HAP-1 (cell line): ENCODE data around the gene PCNT.

Source experiments
- DNase-seq, 2 experiments: peaks; one replicate each; pipeline ENCODE4 v3.0.0-alpha.2; 2016 to 2020; ENCODE audit warnings: low spot score in 2 of 2
- H3K27me3 ChIP-seq: fragments of 250-450 bp; sonication (Bioruptor Pico); 2 replicates; pipeline ENCODE4 v1.5.1; 2020; ENCODE audit warnings: low read depth, mild to moderate bottlenecking, moderate library complexity
- H3K36me3 ChIP-seq: fragments of 250-450 bp; sonication (Bioruptor Pico); replicated peaks from 2 replicates; pipeline ENCODE4 v1.5.1; 2020; ENCODE audit warnings: mild to moderate bottlenecking
- H3K4me1 ChIP-seq: fragments of 250-450 bp; sonication (Bioruptor Pico); 2 replicates; pipeline ENCODE4 v1.5.1; 2020; ENCODE audit warnings: mild to moderate bottlenecking
- H3K4me3 ChIP-seq: fragments of 250-450 bp; sonication (Bioruptor Pico); 2 replicates; pipeline ENCODE4 v1.5.1; 2020; ENCODE audit warnings: mild to moderate bottlenecking, moderate library complexity
- H3K9me3 ChIP-seq: fragments of 250-450 bp; sonication (Bioruptor Pico); 2 replicates; pipeline ENCODE4 v1.5.1; 2020; ENCODE audit warnings: mild to moderate bottlenecking, moderate library complexity
- in situ Hi-C: fragments of 300-500 bp; cut with MboI; formaldehyde crosslinking; loops from 3 replicates; pipeline ENCODE4 v1.14.3; 2020; ENCODE audit warnings: low sequenced_read_pairs, inconsistent platforms, mixed read lengths

PCNT gene

DNA sequence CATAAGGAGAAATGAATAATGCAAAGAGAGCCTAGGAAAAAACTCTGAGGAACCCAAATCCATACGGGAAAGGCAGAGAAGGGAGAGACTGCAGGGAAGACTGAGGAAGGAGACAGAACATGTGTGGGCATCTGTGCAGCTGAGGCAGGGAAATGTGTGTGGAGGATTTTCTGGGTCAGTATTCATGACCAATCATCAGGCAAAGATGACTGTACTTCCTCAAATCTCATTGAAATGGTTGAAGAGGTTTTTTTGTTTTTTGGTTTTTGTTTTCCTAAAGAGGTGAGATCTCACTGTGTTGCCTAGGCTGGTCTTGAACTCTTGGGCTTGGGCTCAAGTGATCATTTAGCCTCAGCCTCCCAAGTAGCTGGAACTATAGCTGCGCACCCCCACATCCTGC, 150.4 kb downstream of the PCNT start:
- no peak for DNase-seq
- in situ Hi-C loops = no loop called here
- Histone ChIP-seq H3K4me3 (no peak overlapping the region), H3K36me3 (no peaks in the 10 kb centered on the region; the same call in 1 of the 2 replicates), H3K9me3 (no peaks in the 10 kb centered on the region), H3K27me3 (no peaks in the 10 kb centered on the region), H3K4me1 (no peaks in the 10 kb centered on the region)

DNA sequence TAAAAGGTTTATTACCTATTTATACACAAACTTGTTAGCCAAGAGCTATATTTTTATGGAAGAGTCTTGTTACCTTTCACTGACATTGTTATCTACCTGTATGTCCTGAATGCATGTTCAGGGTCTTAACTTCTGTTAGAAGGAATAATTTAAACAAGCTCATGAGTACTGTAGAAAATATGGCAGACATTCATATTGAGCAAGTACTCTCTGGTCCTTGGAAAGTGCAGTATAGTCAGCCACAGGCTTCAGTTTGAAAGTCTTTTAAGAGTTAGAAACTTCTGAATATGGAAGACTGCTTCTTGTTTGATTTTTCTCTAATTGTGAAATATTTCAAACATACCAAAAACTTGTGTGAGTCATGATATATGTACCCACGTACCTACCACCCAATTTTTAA, 151.3 kb downstream of the PCNT start:
- no peak for DNase-seq
- H3K4me3 ChIP-seq = no peak overlapping the region
- H3K4me1 ChIP-seq = no peaks in the 10 kb centered on the region
- in situ Hi-C loops = no loop called here
- H3K9me3 ChIP-seq = no peaks in the 10 kb centered on the region
- no peaks in the 10 kb centered on the region; the same call in 1 of the 2 replicates for H3K36me3 ChIP-seq
- no peaks in the 10 kb centered on the region for H3K27me3 ChIP-seq

DNA sequence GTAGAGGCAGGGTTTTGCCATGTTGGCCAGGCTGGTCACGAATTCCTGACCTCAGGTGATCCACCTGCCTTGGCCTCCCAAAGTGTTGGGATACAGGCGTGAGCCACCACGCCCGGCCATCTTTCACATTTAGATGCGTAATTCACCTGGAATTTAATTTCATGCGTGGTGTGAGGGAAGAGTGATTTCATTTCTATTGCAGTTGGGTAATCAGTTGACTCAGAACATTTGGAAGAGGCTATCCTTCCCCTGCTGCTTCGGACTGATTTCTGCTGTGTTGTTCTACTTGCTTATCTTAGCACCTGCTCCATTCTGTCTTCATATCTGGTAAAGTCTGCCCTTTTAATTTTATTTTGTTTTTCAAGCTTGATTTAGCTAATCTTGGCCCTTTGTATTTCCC, 153.8 kb downstream of the PCNT start:
- Histone ChIP-seq H3K4me1 (no peaks in the 10 kb centered on the region), H3K9me3 (no peaks in the 10 kb centered on the region), H3K36me3 (no peaks in the 10 kb centered on the region; the same call in 1 of the 2 replicates), H3K27me3 (no peaks in the 10 kb centered on the region), H3K4me3 (no peak overlapping the region)
- in situ Hi-C loops = no loop called here
- no peak for DNase-seq

DNA sequence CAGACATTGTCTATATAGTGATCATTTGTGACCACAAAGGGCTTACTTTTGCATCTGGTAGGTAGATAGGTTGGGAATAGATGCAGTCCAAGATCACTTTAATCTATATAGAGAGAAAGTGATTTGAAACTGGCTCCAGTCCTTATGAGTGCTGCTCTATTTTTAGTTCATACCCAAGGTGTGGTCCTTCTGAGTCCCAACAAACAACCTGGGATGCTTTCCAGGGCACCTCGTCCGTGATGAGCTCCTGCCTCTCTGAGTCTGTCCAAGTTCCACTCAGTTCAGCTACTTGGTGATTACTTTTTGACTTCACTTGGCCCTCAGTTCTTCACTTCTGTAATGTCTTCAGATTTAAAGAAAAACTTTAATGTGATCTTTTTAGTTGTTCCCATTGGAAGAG, 155.0 kb downstream of the PCNT start:
- H3K36me3 ChIP-seq = no peaks in the 10 kb centered on the region; the same call in 1 of the 2 replicates
- no peaks in the 10 kb centered on the region for H3K4me1 ChIP-seq
- in situ Hi-C loops = no loop called here
- H3K4me3 ChIP-seq = no peak overlapping the region
- no peak for DNase-seq
- no peaks in the 10 kb centered on the region for H3K9me3 ChIP-seq
- H3K27me3 ChIP-seq = no peaks in the 10 kb centered on the region

DNA sequence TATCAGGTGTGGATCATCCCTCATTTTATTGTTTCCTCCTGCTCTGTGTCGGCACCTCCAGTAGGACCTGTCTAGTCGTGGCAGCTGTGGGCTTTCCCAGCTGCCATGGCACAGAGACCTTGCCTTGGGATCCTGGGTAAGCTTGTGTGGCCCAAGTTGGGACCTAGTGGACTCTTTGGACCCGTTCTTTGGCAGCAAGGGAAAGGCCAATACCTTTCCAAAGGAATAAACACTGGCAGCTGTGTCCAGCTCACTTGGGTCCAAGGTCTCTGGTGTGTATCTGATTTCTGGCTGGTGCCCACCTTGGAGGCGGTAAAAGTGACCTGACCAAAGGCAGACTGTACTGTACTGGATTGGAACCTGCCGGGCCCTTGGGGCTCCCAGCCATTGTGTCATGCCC, 156.5 kb downstream of the PCNT start:
- no peaks in the 10 kb centered on the region for H3K9me3 ChIP-seq
- no peaks in the 10 kb centered on the region; the same call in 1 of the 2 replicates for H3K36me3 ChIP-seq
- no peak overlapping the region for H3K4me3 ChIP-seq
- no peaks in the 10 kb centered on the region for H3K27me3 ChIP-seq
- in situ Hi-C loops = no loop called here
- no peaks in the 10 kb centered on the region; the same call in 1 of the 2 replicates for H3K4me1 ChIP-seq
- DNase-seq = no peak

DNA sequence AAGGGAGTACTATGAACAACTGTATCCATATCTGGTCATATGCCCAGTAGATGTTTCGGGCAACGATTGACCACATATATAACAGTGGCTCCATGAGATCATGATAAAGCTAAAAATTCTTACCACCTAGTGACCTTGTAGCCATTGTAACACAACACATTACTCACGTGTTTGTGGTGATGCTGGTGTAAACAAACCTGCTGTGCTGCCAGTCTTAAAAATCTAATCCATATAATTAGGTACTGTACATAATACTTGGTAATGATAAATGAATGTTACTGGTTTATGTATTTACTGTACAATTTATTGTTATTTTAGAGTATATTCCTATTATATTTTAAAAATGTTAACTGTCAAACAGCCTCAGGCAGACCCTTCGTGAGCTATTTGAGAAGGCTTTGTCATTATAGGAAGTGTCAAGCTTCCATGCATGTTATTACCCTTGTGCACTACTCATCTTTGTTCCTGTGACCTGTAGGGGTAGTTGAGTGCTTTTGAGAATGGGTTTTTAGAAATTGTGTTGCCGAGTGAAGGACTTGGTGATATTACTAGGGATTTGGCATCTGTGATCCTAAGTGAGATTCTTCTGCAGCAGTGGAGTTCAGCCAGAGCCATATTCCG, 158.4 kb downstream of the PCNT start:
- Histone ChIP-seq H3K36me3 (peaks cover 2% of the 10 kb centered on the region; the same call in 1 of the 2 replicates), H3K27me3 (no peaks in the 10 kb centered on the region), H3K4me3 (no peak overlapping the region), H3K4me1 (no peaks in the 10 kb centered on the region; the same call in 1 of the 2 replicates), H3K9me3 (no peaks in the 10 kb centered on the region)
- DNase-seq = no peak
- in situ Hi-C loops = no loop called here

DNA sequence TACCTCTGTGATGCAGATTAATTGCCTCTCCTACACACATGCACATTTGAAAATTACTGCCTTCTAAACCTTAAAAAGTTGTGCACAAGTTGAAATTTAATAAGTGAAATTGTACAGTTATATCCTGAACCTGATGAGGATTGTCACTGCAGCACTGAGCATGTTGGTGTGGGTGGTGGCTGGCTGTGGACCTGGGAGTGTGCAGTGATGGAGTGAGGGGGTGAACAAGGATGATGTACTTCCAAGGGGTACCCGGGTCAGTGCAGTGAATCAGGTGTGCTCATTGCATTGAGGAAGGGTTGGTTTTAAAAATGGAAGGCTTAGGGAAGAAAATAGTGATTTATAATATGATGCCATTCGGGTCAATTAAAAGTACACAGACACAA, 158.9 kb downstream of the PCNT start:
- no peak for DNase-seq
- H3K4me1 ChIP-seq = no peaks in the 10 kb centered on the region; the same call in 1 of the 2 replicates
- peaks cover 3% of the 10 kb centered on the region; the same call in 1 of the 2 replicates for H3K36me3 ChIP-seq
- H3K4me3 ChIP-seq = no peak overlapping the region
- in situ Hi-C loops = no loop called here
- H3K9me3 ChIP-seq = no peaks in the 10 kb centered on the region
- no peaks in the 10 kb centered on the region for H3K27me3 ChIP-seq

DNA sequence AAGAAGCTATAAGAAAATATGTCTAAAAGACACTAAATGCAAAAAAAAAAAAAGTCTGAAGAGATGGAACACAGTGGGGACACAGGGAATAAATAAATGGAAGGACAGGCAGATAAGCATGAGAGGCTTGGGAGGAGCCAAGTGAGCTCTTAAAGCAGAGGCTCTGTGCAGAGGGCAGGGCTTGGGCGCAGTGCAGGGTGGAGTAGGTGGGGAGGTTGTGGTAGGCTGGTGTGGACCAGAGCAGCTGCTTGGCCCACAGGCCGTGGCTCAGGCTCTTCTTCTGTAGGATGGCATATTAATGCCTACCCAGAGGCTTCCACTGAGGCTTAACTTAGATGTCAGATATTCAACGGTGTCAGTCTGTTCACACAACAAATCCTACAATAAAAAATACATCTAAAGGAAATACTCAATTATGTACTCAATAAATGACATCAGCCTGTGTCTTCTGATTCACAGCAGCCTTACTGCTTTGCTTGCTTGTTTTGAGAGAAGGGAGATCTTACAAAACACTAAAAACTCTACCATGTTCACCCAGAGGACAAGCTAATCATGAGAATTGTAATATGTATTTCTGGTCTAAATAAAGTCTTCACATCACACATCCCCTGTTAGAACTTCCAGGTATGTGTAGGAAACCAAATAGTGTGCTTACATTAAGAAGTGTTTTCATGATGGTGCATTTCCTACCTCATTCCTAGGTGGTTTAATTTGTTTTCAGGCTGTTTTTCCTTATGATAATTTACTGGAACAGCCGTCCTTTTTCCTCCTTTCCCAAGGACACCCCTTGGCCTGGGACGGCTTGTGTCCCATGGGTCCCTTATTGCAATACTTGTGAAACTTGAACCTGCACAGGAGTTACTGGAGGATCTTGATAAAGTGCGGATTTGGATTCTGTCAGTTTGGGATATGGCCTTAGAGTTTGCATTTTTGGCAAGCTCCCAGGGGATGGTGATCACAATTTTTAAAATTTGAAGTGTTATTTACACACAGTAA, 159.6 kb downstream of the PCNT start:
- Histone ChIP-seq H3K9me3 (no peaks in the 10 kb centered on the region), H3K36me3 (peaks cover 3% of the 10 kb centered on the region; the same call in 1 of the 2 replicates), H3K27me3 (no peaks in the 10 kb centered on the region), H3K4me3 (no peak overlapping the region), H3K4me1 (no peaks in the 10 kb centered on the region; the same call in 1 of the 2 replicates)
- in situ Hi-C loops = no loop called here
- no peak for DNase-seq

DNA sequence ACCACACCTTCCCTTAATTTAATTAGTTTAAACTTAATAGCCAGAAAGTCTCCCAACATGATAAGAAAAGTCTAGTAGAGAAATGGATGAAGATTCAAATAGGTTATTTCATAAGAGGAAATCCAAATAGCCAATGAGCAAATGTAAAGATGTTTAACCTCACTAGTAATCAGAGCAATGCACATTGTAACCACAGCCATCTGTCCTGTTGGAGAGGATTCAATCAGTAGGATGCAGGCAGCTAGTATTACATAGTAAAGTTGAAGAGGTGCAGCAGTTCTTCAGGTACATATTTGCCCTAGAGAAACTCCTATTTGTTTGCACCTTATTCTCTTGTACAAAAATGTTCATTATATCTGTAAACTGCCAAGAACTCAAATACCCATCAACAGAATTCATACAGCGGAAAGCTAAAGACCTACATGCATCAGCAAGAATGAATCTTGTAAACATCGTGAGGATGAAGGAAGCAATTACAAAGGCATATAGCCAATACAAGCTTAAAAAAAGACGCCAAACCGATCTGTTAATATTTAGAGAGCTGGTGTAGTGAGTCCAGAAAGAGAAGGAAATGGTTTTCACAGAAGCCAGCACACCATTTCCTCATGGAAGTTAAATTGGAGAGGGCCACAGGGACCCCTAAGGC, 162.6 kb downstream of the PCNT start:
- H3K4me3 ChIP-seq = no peak overlapping the region
- peaks cover 3% of the 10 kb centered on the region; the same call in 1 of the 2 replicates for H3K36me3 ChIP-seq
- H3K9me3 ChIP-seq = no peaks in the 10 kb centered on the region
- no peak for DNase-seq
- no peaks in the 10 kb centered on the region; the same call in 1 of the 2 replicates for H3K4me1 ChIP-seq
- no peaks in the 10 kb centered on the region for H3K27me3 ChIP-seq
- in situ Hi-C loops = no loop called here

DNA sequence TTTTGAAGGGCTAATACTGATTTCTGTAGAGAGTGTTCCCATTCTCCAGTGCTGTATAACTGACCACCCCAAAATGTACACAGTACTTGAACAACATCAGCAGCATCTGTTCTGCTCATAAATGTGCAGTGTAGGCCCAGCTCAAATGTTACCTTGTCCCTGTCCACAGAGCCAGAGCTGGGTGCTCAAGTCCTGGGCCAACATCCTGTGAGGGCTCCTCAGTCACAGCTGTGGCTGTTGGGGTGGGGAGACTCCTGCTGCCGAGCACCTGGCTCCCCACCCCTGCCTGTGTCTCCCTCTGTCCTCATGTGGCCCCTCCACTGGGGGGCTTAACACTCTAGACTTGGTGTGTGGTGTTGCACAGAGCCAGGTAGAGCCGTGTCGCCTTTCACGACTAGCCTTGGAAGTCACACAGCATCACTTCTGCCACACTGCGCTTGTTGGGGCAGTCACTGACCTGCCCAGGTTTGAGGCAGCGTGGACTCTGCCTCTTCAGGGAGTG, 165.3 kb downstream of the PCNT start:
- H3K4me1 ChIP-seq = no peaks in the 10 kb centered on the region; the same call in 1 of the 2 replicates

DNA sequence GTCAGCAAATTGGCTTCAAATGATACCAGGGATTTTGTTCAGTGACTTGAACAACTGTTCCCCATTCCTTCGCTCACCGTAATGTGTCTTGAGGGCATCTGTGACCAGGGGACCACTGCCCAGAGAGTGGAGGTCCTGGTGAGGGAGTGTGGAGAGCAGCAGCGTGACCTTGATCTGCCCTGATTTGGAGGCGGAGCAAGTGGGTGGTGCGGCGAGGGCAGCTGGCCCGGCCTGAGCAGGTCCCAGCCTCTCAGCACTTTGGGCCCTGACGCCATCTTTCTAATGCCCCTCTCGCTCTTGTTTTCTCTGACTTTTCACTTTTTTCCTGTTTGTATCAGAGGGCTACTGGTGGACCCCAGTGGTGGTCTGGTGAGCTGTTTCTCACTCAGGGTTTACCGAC, 165.8 kb downstream of the PCNT start:
- peaks cover 3% of the 10 kb centered on the region; the same call in 1 of the 2 replicates for H3K36me3 ChIP-seq
- H3K4me3 ChIP-seq = no peak overlapping the region
- in situ Hi-C loops = no loop called here
- H3K27me3 ChIP-seq = no peaks in the 10 kb centered on the region
- no peak for DNase-seq
- H3K4me1 ChIP-seq = no peaks in the 10 kb centered on the region; the same call in 1 of the 2 replicates
- no peaks in the 10 kb centered on the region for H3K9me3 ChIP-seq

More for the DNA sequence above, 165.3 kb downstream of the PCNT start:
- peaks cover 3% of the 10 kb centered on the region; the same call in 1 of the 2 replicates for H3K36me3 ChIP-seq
- DNase-seq = no peak
- H3K9me3 ChIP-seq = no peaks in the 10 kb centered on the region
- H3K27me3 ChIP-seq = no peaks in the 10 kb centered on the region
- in situ Hi-C loops = no loop called here
- H3K4me3 ChIP-seq = no peak overlapping the region

DNA sequence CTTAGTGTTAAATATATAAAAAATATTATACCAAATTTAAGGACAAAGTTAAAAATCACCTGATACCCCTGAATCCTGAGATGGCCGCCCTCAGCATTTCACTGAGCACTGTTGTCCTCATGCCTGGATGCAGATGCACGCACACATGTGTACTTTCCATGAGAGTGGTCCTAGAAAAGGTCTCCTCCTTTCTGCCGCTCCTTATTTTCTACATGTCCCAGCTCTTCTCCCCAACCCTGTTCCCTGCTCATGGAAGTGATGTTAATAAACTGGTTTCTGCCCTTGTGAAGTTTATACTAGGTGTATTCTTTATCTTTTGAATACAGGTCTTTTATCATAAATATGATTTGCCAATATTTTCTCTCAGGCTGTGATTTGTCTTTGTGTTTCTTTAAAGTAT, 167.6 kb downstream of the PCNT start:
- H3K27me3 ChIP-seq = no peaks in the 10 kb centered on the region
- DNase-seq = no peak
- H3K4me3 ChIP-seq = no peak overlapping the region
- H3K36me3 ChIP-seq = peaks cover 3% of the 10 kb centered on the region; the same call in 1 of the 2 replicates
- H3K4me1 ChIP-seq = no peaks in the 10 kb centered on the region
- no peaks in the 10 kb centered on the region for H3K9me3 ChIP-seq
- in situ Hi-C loops = no loop called here

DNA sequence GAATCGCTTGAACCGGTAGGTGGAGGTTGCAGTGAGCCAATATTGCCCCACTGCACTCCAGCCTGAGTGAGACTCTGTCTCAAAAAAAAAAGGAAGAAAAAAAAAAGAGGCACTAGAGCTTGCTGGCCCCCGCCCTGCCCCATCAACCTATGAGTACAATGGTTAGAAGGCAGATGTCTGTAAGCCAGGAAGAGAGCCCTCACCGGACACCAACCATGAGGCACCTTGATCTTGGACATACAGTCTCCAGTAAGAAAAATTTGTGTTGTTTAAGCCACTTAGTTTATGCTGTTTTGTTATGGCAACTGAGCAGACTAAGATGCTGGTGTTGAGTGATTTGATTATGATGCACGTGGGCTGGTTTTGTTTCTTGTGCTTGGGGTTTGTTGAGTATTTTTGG, 168.9 kb downstream of the PCNT start:
- H3K4me3 ChIP-seq = no peak overlapping the region
- in situ Hi-C loops = no loop called here
- H3K4me1 ChIP-seq = no peaks in the 10 kb centered on the region
- no peak for DNase-seq
- H3K36me3 ChIP-seq = peaks cover 10% of the 10 kb centered on the region
- H3K9me3 ChIP-seq = no peaks in the 10 kb centered on the region
- no peaks in the 10 kb centered on the region for H3K27me3 ChIP-seq
